Stomach (tissue), 4 donors: ENCODE measurements around the gene EIF1AD.

ENCODE experiments used
- EP300 ChIP-seq: sonication (generic); formaldehyde crosslinking; IDR thresholded peaks from one replicate; pipeline ENCODE4 v1.6.1; 2017; ENCODE audit warnings: antibody characterized with exemption
- POLR2A ChIP-seq, 4 donors: fragments of 450-650 bp; IDR thresholded peaks; one replicate each; pipeline ENCODE4 v1.6.1; 2016; ENCODE audit warnings: antibody characterized with exemption in 4 of 4, control low read depth in 2 of 4, mild to moderate bottlenecking in 1 of 4, moderate library complexity in 1 of 4
- POLR2AphosphoS5 ChIP-seq, 3 donors: sonication (generic); formaldehyde crosslinking; IDR thresholded peaks; one replicate each; pipeline ENCODE4 v1.6.1; 2016; ENCODE audit warnings: antibody characterized with exemption in 3 of 3
- TF ChIP-seq, protein P1 (sequence below), 7 experiments: fragments of 450-650 bp in 4 of 7; fragments of 200-600 bp in 3 of 7; sonication (generic) in 3 of 7; IDR thresholded peaks; one replicate each; pipeline ENCODE4 v1.5.1; 2016 to 2019; ENCODE audit warnings: antibody characterized with exemption in 7 of 7, control low read depth in 2 of 7, mild to moderate bottlenecking in 1 of 7

DNA sequence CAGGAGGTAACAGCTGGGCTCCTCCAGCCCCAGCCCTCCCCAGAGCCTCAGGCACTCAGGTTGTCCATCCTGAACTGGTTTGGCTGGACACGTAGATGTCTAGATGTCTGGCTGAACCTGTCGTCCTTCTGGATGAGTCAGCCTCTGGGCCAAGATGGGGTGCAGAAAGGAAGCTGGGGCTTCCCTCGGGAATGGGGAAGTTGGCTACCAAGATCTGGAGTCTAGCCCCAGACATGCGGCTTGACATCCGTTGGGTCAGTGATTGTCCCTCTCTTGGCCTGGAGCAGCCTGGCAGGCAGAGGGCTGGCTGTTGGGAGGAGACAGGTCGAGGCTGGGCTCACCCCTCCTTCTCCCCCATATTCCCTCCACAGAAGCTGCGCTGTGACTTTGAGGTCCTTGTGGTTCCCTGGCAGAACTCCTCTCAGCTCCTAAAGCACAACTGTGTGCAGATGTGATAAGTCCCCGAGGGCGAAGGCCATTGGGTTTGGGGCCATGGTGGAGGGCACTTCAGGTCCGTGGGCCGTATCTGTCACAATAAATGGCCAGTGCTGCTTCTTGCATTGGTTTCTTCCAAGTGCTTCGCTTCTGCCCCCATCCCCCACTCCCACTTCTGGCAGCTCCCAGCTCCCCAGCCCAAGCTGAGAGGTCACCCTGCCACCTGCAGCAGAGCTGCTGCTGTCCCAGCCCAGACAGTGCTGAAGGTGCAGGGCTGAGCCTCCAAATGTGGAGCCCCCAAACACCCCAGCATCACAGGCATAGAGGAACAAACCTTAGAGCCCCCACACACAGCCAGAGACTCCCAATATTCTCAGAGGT, 11.2 kb upstream of the EIF1AD start:
- TF ChIP-seq, protein P1, sequence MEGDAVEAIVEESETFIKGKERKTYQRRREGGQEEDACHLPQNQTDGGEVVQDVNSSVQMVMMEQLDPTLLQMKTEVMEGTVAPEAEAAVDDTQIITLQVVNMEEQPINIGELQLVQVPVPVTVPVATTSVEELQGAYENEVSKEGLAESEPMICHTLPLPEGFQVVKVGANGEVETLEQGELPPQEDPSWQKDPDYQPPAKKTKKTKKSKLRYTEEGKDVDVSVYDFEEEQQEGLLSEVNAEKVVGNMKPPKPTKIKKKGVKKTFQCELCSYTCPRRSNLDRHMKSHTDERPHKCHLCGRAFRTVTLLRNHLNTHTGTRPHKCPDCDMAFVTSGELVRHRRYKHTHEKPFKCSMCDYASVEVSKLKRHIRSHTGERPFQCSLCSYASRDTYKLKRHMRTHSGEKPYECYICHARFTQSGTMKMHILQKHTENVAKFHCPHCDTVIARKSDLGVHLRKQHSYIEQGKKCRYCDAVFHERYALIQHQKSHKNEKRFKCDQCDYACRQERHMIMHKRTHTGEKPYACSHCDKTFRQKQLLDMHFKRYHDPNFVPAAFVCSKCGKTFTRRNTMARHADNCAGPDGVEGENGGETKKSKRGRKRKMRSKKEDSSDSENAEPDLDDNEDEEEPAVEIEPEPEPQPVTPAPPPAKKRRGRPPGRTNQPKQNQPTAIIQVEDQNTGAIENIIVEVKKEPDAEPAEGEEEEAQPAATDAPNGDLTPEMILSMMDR (IDR thresholded peaks at IDR 0.05): no peak
- TF ChIP-seq POLR2A (IDR thresholded peaks at IDR 0.05): no peak
- no peak for TF ChIP-seq POLR2AphosphoS5 (IDR thresholded peaks at IDR 0.05)
- TF ChIP-seq EP300: no peak
